HG02623 (cell line): ENCODE results near the gene KIAA0825.

ENCODE experiments used
- ATAC-seq: cut with Tn5 transposase; IDR thresholded peaks from one replicate; pipeline ENCODE4 v1.9.1; 2021; ENCODE audit warnings: moderate library complexity; ENCODE audit not compliant: unreplicated experiment

KIAA0825 gene

GRCh38 chr5:94263068-94263467 lies 355.3 kb downstream of the KIAA0825 start:
- no peak for ATAC-seq

GRCh38 chr5:94260096-94260495 lies 358.3 kb downstream of the KIAA0825 start:
- no peak for ATAC-seq

GRCh38 chr5:94254214-94254613 lies 364.2 kb downstream of the KIAA0825 start:
- ATAC-seq, result no peak

- no peak for ATAC-seq
These were observed 367.4 kb downstream of the KIAA0825 start for GRCh38 chr5:94250985-94251384.

- ATAC-seq, result no peak
These were observed 369.0 kb downstream of the KIAA0825 start for GRCh38 chr5:94249430-94249829.

GRCh38 chr5:94248175-94248875 lies 370.1 kb downstream of the KIAA0825 start:
- no peak for ATAC-seq

- ATAC-seq, result no peak
These were observed 372.8 kb downstream of the KIAA0825 start for GRCh38 chr5:94245608-94246007.

- no peak for ATAC-seq
These were observed 373.5 kb downstream of the KIAA0825 start for GRCh38 chr5:94244921-94245320.

GRCh38 chr5:94243612-94244011 lies 374.8 kb downstream of the KIAA0825 start:
- no peak for ATAC-seq

GRCh38 chr5:94240993-94241651 lies 377.3 kb downstream of the KIAA0825 start:
- ATAC-seq, result no peak

- no peak for ATAC-seq
These were observed 377.8 kb downstream of the KIAA0825 start for GRCh38 chr5:94240596-94240992.

GRCh38 chr5:94240134-94240533 lies 378.3 kb downstream of the KIAA0825 start:
- ATAC-seq, result no peak

- no peak for ATAC-seq
These were observed 379.1 kb downstream of the KIAA0825 start for GRCh38 chr5:94239266-94239665.

- no peak for ATAC-seq
These were observed 383.4 kb downstream of the KIAA0825 start for GRCh38 chr5:94234987-94235386.

GRCh38 chr5:94228791-94229190 lies 389.6 kb downstream of the KIAA0825 start:
- no peak for ATAC-seq

GRCh38 chr5:94223235-94223634 lies 395.2 kb downstream of the KIAA0825 start:
- ATAC-seq, result no peak

GRCh38 chr5:94218374-94218773 lies 400.0 kb downstream of the KIAA0825 start:
- no peak for ATAC-seq

GRCh38 chr5:94217745-94218144 lies 400.7 kb downstream of the KIAA0825 start:
- no peak for ATAC-seq

- no peak for ATAC-seq
These were observed 401.2 kb downstream of the KIAA0825 start for GRCh38 chr5:94217216-94217615.

GRCh38 chr5:94212476-94212875 lies 405.9 kb downstream of the KIAA0825 start:
- no peak for ATAC-seq

GRCh38 chr5:94209774-94210355 lies 408.5 kb downstream of the KIAA0825 start:
- no peak for ATAC-seq

GRCh38 chr5:94209272-94209671 lies 409.1 kb downstream of the KIAA0825 start:
- no peak for ATAC-seq
